NCI-H146 treated with DMSO at 0.1 percent for 48 hours (cell line): ENCODE measurements around the gene IL27RA.
A peak's percentile ranks its signal among the peaks of the same experiment; 100 is the strongest.

Experiments used
- DNase-seq: peaks from one replicate; lab custom pipeline; 2025; ENCODE audit not compliant: unreplicated experiment; lab: John Stamatoyannopoulos, UW

The IL27RA gene

DNA sequence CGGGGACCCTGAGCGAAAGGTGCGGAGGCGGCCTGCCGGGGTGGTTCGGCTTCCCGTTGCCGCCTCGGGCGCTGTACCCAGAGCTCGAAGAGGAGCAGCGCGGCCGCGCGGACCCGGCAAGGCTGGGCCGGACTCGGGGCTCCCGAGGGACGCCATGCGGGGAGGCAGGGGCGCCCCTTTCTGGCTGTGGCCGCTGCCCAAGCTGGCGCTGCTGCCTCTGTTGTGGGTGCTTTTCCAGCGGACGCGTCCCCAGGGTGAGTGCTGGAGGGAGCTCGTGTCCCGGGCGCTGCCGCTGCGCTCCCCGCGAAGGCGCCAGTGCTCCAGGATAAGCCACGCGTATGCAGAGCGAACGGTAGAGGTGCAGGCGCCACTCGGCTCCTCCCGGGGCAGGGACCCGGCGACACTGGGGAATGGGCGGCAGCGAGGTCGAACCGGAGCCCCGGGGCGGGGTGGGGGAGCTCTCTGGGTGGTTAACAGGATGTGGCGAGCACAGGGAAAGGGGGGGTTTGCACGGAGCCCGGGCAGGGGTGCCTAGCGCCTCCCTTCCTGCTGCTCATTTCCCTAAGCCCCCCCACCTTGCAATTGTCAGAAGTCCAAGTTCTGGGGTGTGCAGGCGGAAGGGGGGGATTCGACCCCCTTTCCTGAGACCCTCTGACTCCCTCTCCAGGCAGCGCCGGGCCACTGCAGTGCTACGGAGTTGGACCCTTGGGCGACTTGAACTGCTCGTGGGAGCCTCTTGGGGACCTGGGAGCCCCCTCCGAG lies at the start of gene IL27RA:
IL27RA (plus strand) TSS at position 44 of the 762 bp plus-strand sequence; CDS start at position 155, 111 bp downstream.
- peak; percentile 45 for DNase-seq

- no peak for DNase-seq
Measured at GRCh38 chr19:13981988-13982501, 49.5 kb upstream of the IL27RA start.

GRCh38 chr19:13982773-13983172 lies 48.8 kb upstream of the IL27RA start:
- DNase-seq: no peak

- DNase-seq: peak; percentile 97
Measured at GRCh38 chr19:13983213-13983889, 48.2 kb upstream of the IL27RA start.

GRCh38 chr19:13984186-13984585 lies 47.4 kb upstream of the IL27RA start:
- DNase-seq: no peak

DNA sequence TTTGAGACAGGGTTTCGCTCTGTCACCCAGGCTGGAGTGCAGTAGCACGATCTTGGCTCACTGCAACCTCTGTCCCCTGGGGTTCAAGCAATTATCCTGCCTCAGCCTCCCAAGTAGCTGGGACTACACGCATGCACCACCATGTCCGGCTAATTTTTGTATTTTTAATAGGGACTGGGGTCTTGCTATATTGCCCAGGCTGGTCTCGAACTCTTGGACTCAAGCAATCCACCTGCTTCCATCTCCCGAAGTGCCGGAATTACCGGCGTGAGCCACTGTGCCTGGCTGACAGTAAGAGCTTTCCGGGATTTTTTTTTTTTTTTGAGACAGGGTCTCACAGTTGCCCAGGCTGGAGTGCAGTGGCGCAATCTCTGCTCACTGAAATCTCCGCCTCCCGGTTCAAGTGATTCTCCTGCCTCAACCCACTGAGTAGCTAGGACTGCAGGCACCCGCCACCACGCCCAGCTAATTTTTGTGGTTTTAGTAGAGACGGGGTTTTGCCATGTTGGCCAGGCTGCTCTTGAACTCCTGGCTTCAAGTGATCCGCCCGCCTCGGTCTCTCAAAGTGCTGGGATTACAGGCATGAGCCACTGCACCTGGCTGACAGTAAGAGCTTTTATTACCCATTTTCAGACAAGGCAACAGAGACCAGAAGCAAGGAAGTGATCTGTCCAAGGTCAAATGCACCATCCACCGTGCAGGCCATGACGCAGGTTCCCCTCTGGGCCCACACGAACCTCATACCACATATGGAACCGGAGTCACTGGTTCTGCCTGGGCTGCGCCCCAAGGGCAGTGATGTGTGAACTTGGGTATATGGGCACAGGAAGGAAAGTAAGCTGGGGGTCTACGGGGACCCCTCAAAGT lies 46.5 kb upstream of the IL27RA start:
- no peak for DNase-seq

GRCh38 chr19:13985771-13986347 lies 45.7 kb upstream of the IL27RA start:
- no peak for DNase-seq

- peak; percentile 2 for DNase-seq
Measured at GRCh38 chr19:13986348-13986904, 45.1 kb upstream of the IL27RA start.

- no peak for DNase-seq
Measured at GRCh38 chr19:13987101-13987890, 44.3 kb upstream of the IL27RA start.

DNA sequence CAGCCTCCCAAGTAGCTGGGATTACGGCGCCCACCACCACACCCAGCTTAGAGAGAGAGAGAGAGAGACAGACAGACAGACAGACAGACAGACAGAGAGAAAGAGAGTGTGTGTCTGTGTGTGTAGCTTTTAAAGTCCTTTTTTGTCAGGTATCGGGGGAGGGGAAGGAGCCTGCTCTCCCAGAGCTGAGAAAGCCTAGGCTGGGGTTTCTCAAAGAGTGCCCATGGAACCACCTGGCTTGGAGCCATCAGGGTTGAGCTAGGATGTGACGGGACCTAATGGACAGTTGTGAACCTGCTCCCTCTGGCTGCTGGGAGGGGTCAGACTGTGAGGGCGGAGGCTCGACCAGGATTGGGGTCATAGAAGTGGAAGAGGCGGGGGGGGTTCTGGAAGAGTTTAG lies 42.1 kb upstream of the IL27RA start:
- DNase-seq: no peak

DNA sequence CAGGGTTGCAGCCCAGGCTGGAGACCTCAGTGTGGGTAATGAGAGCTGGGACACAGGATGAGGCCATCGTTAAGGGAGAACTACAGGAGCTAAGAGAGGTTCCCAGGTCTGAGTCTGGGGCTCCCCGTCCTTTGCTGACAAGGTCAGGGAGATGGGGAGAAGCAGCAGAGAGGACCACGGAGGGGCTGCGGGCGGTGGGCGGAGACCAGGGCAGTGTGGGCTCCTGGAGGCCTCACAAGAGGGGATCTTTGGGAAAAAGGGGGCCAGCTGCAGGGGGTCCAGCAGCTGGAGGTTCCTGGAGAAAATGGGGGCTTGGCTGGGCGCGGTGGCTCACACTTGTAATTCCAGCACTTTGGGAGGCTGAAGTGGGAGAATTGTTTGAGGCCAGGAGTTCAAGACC lies 41.5 kb upstream of the IL27RA start:
- DNase-seq: no peak

DNA sequence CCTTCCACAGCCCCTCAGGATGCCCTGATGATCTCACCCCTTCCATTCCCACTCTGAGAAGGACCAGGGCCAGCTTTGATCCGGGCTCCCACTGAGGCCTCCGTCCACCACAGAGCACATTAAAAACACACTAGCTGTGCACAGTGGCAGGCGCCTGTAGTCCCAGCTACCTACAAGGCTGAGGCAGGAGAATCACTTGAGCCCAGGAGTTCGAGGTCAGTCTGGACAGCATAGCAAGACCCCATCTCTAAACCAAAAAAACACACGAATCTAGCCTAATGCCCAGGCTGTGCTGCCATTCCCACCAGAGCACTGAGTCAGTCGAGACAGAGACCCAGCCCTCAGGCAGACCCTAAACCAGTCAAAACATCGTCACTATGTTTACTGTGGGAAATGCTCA lies 39.5 kb upstream of the IL27RA start:
- no peak for DNase-seq

GRCh38 chr19:13993590-13994300 lies 37.8 kb upstream of the IL27RA start:
- DNase-seq: no peak

DNA sequence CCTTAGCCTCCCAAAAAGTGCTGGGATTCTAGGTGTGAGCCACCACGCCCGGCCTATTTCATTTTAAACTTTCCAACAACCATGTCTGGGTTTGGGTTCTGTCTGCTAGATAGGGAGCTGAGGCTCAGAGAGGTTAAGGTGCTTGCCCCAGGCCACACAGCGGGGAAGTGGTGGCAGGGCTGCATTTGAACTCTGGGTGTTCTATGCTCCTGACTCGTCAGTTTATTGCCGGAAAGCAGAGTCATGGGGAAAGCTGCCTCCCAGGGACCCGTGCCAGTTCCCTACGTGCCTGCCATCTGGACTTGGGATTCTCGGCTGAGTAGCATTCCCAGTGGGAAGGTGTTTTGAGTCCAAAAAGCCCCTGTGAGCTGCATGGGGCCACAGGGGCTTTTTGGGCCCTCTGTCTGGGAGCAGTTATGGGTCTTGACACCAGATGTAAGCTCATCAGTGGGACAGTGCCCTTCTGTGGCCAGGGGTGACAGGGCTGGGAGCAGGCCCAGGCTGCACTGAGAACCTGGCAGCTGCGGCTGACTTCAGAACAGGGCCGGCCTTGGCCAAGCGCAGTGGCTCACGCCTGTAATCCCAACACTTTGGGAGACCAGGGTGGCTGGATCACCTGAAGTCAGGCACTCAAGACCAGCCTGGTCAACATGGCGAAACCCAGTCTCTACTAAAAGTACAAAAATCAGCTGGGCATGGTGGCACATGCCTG lies 36.4 kb upstream of the IL27RA start:
- DNase-seq: no peak

DNA sequence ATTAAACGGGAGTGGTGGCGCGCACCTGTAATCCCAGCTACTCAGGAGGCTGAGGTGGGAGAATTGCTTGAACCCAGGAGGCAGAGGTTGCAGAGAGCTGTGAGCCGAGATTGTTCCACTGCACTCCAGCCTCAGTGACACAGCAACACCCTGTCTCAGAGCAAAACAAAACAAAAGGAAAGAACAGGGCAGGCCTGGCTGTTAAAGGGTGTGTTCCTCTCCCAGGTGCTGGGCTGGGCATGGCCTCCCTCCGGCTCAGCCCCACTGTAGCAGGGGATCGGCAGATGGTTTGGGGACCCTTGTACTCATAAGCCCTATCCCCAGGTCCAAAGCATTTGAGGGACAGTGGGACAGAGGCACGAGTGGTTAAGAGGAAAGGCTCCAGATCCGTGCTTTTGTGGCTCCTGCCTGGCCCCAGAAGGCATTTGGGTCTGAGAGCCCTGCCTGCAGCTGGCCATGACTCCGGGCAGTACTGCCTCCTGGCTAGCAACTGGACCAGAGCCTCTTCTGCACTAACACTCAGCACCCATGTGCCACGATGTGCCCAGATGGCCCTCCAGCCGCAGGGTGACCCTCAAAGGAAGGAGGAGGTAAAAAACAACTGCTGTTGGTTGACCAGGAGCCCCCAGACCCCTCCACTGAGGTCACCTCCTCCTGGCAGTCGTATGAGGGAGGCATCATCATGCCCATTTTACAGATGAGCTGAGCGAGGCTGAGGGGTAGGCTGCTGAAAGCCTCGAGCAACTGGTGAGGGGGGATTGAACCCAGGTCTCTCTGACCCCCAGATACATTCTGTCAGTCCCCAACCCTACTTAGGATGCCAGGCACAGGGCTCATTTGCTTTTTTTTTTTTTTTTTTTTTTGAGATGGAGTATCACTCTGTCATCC lies 35.4 kb upstream of the IL27RA start:
- no peak for DNase-seq

DNA sequence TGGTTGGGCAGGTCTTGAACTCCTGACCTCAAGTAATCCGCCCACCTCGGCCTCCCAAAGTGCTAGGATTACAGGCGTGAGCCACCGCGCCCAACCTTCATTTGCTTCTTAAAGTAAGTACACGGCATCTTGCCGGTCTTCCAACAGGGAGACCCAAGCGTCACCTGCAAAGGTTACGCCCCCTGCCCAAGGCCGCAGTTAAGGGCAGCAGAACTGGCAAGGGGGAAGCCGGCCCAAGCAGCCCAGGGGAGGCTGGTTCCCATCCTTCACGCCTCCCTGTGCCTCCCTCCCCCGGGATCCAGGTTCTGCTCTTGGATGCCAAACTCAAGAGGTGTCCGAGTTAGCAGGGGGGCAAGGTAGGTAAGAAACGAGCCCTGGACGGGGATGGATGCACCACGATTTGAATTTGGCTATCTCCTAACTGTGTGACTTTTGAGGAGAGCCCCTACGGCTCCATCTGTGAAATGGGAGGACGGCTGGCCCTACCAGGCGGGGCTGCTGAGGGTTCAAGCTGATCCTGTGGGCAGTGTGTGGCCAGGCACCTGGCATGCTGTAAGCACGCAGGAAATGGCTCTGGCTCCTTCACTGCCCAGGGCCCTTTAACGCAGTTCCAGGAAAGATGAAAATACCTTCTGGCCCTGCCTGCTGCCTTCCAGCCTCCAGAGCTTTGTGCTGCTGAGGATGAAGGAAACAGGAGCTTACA lies 34.5 kb upstream of the IL27RA start:
- no peak for DNase-seq

GRCh38 chr19:13997631-13997962 lies 34.0 kb upstream of the IL27RA start:
- no peak for DNase-seq
